Neutrophil (primary cell): ENCODE data around the gene OR52B2.
A peak's percentile ranks its signal among the peaks of the same experiment; 100 is the strongest.

ENCODE experiments used
- H3K27ac ChIP-seq: fragments of 200-600 bp; sonication (generic); 2 replicates; pipeline ENCODE4 v1.5.1; 2016; ENCODE audit warnings: mild to moderate bottlenecking, moderate library complexity
- H3K27me3 ChIP-seq: fragments of 200-600 bp; sonication (generic); 2 replicates; pipeline ENCODE4 v1.6.0; 2016; ENCODE audit warnings: mild to moderate bottlenecking
- H3K36me3 ChIP-seq: fragments of 200-600 bp; sonication (generic); 2 replicates; pipeline ENCODE4 v1.5.1; 2017
- H3K4me1 ChIP-seq, 2 experiments: fragments of 200-600 bp in 1 of 2; sonication (generic) in 1 of 2; 1 replicate in 1 of 2; 2 replicates in 1 of 2; pipeline versions ENCODE4 v1.5.1 to v1.6.1; 2013 to 2016; ENCODE audit warnings: low read depth in 1 of 2, low read length in 1 of 2, mild to moderate bottlenecking in 1 of 2, moderate library complexity in 1 of 2; ENCODE audit not compliant: control insufficient read depth in 1 of 2, insufficient read depth in 1 of 2
- H3K4me3 ChIP-seq, 2 experiments: fragments of 200-600 bp in 1 of 2; sonication (generic) in 1 of 2; 1 replicate in 1 of 2; 2 replicates in 1 of 2; pipeline ENCODE4 v1.5.1; 2013 to 2016; ENCODE audit warnings: low read depth in 1 of 2, low read length in 1 of 2, mild to moderate bottlenecking in 1 of 2, moderate library complexity in 1 of 2
- H3K9me3 ChIP-seq: fragments of 200-600 bp; sonication (generic); 2 replicates; pipeline ENCODE4 v1.5.1; 2016
- TF ChIP-seq, protein P1 (sequence below): fragments of 200-600 bp; sonication (generic); IDR thresholded peaks from 2 replicates; pipeline ENCODE4 v1.5.1; 2016; ENCODE audit warnings: antibody characterized with exemption

Gene OR52B2

DNA sequence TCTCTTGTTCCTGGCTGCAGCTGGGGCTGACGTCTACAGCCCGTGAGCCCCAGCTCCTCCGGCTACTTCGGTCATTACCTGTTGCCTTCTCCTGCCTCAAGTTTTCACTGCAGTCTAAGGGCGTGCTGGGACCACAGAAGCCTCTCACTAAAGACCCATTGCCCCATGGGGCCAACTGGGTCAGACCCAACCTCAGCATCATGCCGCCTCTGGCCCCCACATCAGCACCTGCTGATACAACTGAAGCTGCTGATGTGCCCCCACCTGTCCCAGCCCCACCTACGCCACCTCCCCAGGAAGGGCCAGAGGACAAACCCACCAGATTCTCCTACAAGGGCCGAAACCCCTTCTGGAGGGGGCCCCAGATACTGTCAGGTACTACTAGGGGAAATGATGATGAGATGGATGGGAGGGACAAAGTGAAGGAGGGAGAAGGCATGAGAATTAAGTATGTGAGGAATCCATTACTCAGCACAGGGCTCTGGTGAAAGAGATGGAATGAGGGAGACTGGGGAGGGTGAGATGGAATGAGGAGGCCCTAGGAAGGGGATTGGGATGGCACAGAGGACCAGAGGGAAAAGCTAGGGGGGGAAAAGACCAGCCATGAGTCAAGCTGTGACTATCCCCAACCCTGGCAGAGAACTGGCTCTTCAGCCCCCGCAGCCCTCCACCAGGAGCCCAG, 40.3 kb upstream of the OR52B2 start:
- Histone ChIP-seq H3K4me3 (no peak overlapping the region), H3K27me3 (no peaks in the 10 kb centered on the region), H3K9me3 (no peaks in the 10 kb centered on the region), H3K27ac (peak overlapping the region; percentile 49), H3K36me3 (peaks cover 76% of the 10 kb centered on the region), H3K4me1 (peaks cover 37 to 44% of the 10 kb centered on the region in 2 experiments)
- TF ChIP-seq, protein P1, sequence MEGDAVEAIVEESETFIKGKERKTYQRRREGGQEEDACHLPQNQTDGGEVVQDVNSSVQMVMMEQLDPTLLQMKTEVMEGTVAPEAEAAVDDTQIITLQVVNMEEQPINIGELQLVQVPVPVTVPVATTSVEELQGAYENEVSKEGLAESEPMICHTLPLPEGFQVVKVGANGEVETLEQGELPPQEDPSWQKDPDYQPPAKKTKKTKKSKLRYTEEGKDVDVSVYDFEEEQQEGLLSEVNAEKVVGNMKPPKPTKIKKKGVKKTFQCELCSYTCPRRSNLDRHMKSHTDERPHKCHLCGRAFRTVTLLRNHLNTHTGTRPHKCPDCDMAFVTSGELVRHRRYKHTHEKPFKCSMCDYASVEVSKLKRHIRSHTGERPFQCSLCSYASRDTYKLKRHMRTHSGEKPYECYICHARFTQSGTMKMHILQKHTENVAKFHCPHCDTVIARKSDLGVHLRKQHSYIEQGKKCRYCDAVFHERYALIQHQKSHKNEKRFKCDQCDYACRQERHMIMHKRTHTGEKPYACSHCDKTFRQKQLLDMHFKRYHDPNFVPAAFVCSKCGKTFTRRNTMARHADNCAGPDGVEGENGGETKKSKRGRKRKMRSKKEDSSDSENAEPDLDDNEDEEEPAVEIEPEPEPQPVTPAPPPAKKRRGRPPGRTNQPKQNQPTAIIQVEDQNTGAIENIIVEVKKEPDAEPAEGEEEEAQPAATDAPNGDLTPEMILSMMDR, result no peak

DNA sequence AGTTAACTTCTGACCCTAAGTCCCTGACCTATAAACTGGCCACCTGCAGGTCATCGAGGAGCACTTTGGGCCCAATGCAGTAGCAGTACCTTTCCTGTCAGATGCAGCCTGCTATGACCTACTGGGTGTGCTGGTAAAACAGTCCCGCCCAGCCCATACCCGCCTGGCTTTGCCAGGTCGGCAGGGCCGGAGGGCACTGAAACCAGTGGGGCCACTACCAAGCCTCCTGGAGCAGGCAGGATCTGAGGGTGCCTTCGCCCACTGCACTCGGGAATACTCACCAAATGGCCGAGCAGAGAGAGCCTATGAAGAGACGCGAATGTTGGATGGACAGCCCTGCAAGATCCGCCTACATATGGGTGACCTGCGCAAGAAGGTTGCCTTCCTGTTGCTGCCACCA, 39.7 kb upstream of the OR52B2 start:
- peaks cover 70% of the 10 kb centered on the region for H3K36me3 ChIP-seq
- H3K27ac ChIP-seq, result peak overlapping the region; percentile 49
- TF ChIP-seq, protein P1, result no peak
- H3K9me3 ChIP-seq, result no peaks in the 10 kb centered on the region
- H3K4me3 ChIP-seq, result no peak overlapping the region
- H3K4me1 ChIP-seq, result peaks cover 43 to 50% of the 10 kb centered on the region in 2 experiments
- H3K27me3 ChIP-seq, result no peaks in the 10 kb centered on the region

DNA sequence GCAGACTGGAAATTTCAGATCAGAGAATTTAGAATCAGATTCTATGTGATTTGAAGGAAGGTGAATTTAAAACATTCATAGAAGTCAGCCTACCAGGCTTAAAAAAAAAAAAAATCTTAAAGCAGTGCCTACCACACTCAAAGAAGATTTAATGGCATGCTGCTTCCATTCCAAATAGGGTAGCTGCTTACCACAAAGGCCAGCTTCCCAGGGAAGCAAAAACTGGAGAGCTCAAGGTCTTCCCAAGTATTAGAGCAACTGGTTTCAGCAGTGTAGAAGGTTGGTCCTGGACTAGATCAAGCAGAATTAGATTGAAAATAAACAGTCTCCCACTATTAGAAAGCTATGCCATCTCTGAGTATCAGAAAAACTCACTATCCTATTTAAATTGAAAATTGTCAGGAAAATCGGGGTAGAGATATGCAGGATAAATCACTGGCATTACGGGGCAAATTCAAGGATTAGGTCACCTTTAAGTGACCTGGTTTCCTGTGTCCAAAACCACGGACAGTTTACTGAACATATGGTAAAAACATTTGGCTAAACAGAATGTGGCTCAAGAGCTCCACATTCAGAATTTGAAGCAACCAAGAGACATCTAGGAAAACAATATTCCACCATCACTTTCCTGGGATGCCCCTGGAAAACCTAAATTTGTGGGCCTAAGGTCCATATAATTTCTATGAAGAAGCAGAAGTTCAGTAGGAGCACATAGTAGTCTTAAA, 36.5 kb upstream of the OR52B2 start:
- peaks cover 60 to 64% of the 10 kb centered on the region in 2 experiments for H3K4me1 ChIP-seq

DNA sequence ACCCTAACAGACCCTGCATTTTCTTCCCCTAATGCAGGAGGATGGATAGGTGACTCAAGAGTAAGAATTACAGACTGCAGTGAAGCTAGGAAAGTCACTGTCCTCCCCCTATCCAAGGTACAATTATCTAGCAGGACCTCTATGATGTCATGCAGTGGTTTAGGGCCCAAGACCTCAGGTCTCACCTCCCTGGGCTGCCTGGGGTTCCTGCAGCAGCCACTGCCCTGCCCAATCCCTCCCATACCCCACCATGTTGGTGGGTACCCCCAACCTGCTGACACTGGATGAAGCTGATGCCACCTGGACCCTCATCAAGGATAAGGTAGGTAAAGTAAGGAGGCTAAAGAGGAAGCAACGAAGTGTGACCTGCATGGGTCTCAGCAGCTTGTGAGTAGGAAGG, 35.2 kb upstream of the OR52B2 start, which contains the start of gene C11orf42:
Gene C11orf42, plus strand, starts transcription at position 192 of the 400 bp plus-strand sequence. Its CDS starts 59 bp downstream, at position 251.
- H3K4me3 ChIP-seq, result peak within 1 kb of the TSS; percentile 10 to 16
- peaks cover 29% of the 10 kb centered on the region for H3K36me3 ChIP-seq

More for the DNA sequence above, 36.5 kb upstream of the OR52B2 start:
- H3K4me3 ChIP-seq, result no peak overlapping the region
- H3K27me3 ChIP-seq, result no peaks in the 10 kb centered on the region
- H3K9me3 ChIP-seq, result no peaks in the 10 kb centered on the region
- peak overlapping the region; percentile 94 for H3K27ac ChIP-seq
- peaks cover 41% of the 10 kb centered on the region for H3K36me3 ChIP-seq
- TF ChIP-seq, protein P1, result no peak

DNA sequence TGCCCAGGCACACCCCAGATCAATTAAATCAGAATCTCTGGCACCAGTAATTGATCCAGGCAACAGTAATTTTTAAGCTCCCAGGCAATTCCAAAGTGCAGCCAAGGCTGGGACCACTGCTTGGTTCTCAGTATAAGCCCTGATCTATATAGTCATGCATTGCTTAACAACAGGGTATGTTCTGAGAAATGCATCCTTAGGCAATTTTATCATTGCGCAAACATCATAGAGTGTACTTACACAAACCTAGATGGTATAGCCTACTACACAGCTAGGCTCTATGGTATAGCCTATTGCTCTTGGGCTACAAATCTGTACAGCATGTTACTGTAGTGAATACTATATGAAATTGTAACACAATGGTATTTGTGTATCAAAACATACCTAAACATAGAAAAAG, 34.6 kb upstream of the OR52B2 start:
- TF ChIP-seq, protein P1, result no peak
- Histone ChIP-seq H3K4me3 (peak overlapping the region; percentile 10 to 16), H3K9me3 (no peaks in the 10 kb centered on the region), H3K36me3 (peaks cover 22% of the 10 kb centered on the region), H3K27me3 (no peaks in the 10 kb centered on the region), H3K4me1 (peaks cover 79 to 81% of the 10 kb centered on the region in 2 experiments), H3K27ac (peak overlapping the region; percentile 94)

More for the DNA sequence above, 35.2 kb upstream of the OR52B2 start, which contains the start of gene C11orf42:
- Histone ChIP-seq H3K9me3 (no peaks in the 10 kb centered on the region), H3K27ac (peak within 1 kb of the TSS; percentile 94), H3K4me1 (peaks cover 73 to 75% of the 10 kb centered on the region in 2 experiments), H3K27me3 (no peaks in the 10 kb centered on the region)
- TF ChIP-seq, protein P1, result no peak
